ENCODE data around the gene PCBP3. TPM values are rescaled to one million over a fixed set of nuclear protein-coding genes. Genes with fewer than 3 reads are reported as not detected.

Gene PCBP3
- polyA plus RNA-seq, 3 donors = 1.7 to 9.5 (median 2.2) TPM

- 85 to 88% (median 85%) methylated on average over 19 of the region's 19 CpGs for WGBS, 3 donors
- H3K27ac ChIP-seq (ENCODE audit: low read depth, low read length) = no peak overlapping the region
These were observed 119.5 kb downstream of the PCBP3 start for GRCh38 chr21:45763074-45763473.

DNA sequence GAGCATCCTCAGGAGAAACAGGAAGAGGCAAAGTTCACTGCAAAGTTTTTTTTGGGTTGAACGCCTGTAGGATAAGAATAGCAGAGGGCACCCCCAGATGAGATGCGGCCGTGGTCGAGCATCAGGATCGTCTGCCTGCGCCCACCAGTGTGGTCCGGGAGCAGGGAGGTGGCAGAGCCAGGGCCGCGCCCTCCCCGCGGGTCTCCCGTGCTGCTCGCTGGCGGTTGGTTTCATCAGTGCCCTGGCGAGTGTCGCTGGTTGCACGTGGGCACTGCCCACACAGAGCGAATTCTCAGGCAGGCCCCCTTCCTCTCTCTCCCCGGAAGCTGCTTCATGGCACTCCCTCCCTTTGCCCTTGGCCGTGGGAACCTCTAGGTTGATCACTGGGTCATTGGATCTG, 120.0 kb downstream of the PCBP3 start:
- WGBS, 3 donors = 78 to 88% (median 81%) methylated on average over 20 of the region's 20 CpGs
- H3K27ac ChIP-seq (ENCODE audit: low read depth, low read length) = no peak overlapping the region

DNA sequence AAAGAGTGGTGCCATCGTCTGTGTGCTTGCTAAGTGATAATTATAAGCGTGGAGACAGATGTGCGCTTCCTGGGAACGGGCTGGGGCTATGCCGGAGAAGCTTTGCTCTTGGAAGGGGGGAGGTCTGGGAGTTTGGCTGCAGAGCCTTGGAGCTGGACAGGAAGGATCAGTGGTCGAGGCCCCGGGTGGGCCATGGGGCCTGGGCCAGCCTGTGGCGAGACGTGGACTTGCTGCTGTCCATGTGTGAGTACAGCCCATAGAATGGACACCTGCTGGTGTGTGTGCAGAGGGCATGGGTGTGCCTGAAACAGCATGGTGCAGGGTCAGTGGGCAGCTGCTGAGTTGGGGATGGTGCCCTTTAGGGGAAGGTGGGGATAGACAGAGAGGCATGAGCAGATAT, 121.3 kb downstream of the PCBP3 start:
- no peak overlapping the region for H3K27ac ChIP-seq (ENCODE audit: low read depth, low read length)
- WGBS, 3 donors = 75 to 85% (median 78%) methylated on average over 9 of the region's 9 CpGs

- WGBS, 3 donors = 83 to 88% (median 87%) methylated on average over 11 to 12 of the region's 12 CpGs
- H3K27ac ChIP-seq (ENCODE audit: low read depth, low read length) = no peak overlapping the region
These were observed 121.8 kb downstream of the PCBP3 start for GRCh38 chr21:45765375-45765774.

DNA sequence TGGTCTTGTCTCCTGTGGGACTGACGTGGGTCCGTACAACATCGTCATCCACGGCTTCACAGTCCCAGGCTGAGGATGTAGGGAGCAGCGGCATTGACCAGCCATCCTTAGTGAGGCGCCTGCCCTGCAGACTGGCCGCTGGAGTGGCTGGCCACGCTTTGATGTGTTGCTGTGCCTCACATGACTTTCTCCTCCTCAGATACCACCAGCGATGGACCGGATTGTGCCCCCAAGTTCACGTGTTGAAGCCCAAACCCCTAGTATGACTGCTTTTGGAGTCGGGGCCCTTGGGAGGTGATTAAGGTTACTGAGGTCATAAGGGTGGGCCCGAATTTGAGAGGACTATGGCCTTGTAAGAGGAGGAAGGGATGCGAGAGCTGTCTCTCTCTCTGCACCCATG, 122.5 kb downstream of the PCBP3 start:
- no peak overlapping the region for H3K27ac ChIP-seq (ENCODE audit: low read depth, low read length)
- 79 to 89% (median 88%) methylated on average over 14 of the region's 14 CpGs for WGBS, 3 donors

- WGBS, 3 donors = 76 to 84% (median 82%) methylated on average over 5 of the region's 5 CpGs
These were observed 123.0 kb downstream of the PCBP3 start for GRCh38 chr21:45766501-45766900.

DNA sequence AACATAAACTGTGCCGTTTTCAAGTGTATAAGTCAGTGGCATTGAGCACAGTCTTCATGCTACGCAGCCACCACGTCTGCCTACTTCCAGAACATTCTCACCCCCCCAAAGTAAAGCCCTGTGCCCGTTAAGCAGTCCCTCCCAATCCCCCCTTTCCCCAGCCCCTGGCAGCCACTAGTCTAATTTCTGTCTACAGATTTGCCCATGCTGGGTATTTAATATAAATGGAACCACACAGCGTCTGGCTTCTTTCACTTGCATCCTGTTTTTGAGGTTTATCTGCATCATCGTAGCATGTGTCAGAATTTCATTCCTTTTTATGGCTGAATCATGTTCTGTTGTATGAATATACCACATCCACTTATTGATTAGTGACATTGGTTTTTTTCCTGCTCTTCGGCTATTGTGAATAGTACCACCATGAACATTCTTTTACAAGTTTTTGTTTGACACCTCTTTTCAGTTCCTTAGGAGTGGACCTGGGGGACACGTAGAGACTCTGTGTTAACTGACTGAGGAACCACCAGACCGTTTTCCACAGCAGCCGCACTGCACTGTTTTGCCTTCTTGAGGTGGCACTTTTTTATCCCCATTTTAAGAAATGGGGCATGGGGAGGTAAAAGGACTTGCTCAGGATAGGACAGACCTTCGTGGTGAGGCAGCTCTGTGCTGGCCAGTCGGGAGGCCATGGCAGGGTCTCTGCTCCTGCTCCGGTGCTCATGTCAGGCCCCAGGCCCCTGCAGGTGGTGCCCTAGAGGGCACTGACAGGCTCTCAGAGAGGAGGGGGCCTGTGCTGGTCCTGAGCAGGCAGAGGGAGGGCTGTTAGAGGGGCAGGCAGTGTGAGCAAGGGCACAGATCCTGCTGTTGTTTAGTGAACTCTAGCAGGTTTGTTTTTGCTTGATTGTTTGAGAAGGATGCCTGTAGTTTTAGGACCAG, 123.8 kb downstream of the PCBP3 start:
- no peak overlapping the region for H3K27ac ChIP-seq (ENCODE audit: low read depth, low read length)
- WGBS, 3 donors = 63 to 74% (median 69%) methylated on average over 13 of the region's 13 CpGs

More at GRCh38 chr21:45766501-45766900, 123.0 kb downstream of the PCBP3 start:
- no peak overlapping the region for H3K27ac ChIP-seq (ENCODE audit: low read depth, low read length)

- H3K27ac ChIP-seq (ENCODE audit: low read depth, low read length) = no peak overlapping the region
- WGBS, 3 donors = 47 to 59% (median 51%) methylated on average over 11 of the region's 11 CpGs
These were observed 124.7 kb downstream of the PCBP3 start for GRCh38 chr21:45768011-45768739.

DNA sequence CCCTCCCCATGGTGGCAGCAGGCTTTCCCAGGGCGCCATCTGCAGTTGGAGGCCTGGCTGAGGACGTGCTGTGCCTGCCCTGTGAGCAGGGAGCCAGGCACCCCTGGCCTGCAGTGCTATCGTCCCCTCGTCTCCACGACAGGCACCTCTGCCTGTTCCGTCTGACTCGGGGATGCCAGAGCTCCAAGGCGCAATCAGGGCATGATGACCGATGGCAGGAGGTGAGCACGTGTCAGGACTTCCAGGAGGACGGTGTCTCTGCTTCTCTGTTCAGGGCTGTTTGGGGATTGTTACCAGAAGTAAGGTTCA, 125.2 kb downstream of the PCBP3 start:
- 62 to 81% (median 79%) methylated on average over 11 of the region's 11 CpGs for WGBS, 3 donors
- H3K27ac ChIP-seq (ENCODE audit: low read depth, low read length) = no peak overlapping the region

GRCh38 chr21:45769294-45769693, 125.8 kb downstream of the PCBP3 start:
- H3K27ac ChIP-seq (ENCODE audit: low read depth, low read length) = no peak overlapping the region
- 85 to 94% (median 92%) methylated on average over 14 of the region's 14 CpGs for WGBS, 3 donors

DNA sequence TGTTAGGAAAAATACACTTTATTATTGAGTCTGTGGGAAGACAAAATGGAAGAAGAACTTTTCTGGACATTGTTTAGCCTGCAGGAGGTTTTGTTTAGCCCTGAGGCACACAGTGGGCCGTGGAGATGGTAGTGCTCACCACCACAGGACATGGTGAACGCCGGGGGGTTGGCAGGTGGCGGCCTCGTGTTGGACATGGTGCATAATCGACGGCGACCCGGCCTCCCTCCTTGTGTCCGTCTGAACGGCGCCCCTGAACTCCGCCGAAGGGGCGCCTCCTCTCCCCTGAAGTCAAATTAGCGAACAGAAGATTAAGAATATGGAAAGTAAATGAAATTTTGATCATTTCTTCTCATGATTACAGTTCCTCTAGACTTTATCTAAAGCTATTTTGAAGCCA, 126.4 kb downstream of the PCBP3 start:
- WGBS, 3 donors = 89 to 92% (median 90%) methylated on average over 16 of the region's 16 CpGs
- H3K27ac ChIP-seq (ENCODE audit: low read depth, low read length) = no peak overlapping the region

GRCh38 chr21:45772180-45772579, 128.7 kb downstream of the PCBP3 start:
- no peak overlapping the region for H3K27ac ChIP-seq (ENCODE audit: low read depth, low read length)

DNA sequence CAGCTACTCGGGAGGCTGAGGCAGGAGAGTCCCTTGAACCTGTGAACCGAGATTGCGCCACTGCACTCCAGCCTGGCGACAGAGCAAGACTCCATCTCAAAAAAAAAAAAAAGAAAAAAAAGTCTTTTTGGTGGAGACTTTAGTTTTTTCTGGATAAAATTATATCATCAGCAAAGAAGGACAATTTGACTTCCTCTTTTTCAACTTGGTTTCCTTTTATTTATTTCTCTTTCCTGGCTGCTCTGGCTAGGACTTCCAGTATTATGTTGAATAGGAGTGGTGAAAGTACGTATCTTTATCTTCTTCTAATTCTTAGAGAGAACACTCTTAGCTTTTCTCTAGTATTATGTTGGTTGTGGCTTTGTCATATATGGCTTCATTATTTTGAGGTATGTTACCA, 130.8 kb downstream of the PCBP3 start:
- H3K27ac ChIP-seq (ENCODE audit: low read depth, low read length) = no peak overlapping the region
- WGBS, 3 donors = 73 to 80% (median 74%) methylated on average over 5 of the region's 5 CpGs

- 78 to 86% (median 85%) methylated on average over 1 of the region's 1 CpG for WGBS, 3 donors
- no peak overlapping the region for H3K27ac ChIP-seq (ENCODE audit: low read depth, low read length)
These were observed 133.4 kb downstream of the PCBP3 start for GRCh38 chr21:45776971-45777370.

GRCh38 chr21:45778686-45779085, 135.2 kb downstream of the PCBP3 start:
- 84 to 88% (median 86%) methylated on average over 1 of the region's 1 CpG for WGBS, 3 donors
- no peak overlapping the region for H3K27ac ChIP-seq (ENCODE audit: low read depth, low read length)

DNA sequence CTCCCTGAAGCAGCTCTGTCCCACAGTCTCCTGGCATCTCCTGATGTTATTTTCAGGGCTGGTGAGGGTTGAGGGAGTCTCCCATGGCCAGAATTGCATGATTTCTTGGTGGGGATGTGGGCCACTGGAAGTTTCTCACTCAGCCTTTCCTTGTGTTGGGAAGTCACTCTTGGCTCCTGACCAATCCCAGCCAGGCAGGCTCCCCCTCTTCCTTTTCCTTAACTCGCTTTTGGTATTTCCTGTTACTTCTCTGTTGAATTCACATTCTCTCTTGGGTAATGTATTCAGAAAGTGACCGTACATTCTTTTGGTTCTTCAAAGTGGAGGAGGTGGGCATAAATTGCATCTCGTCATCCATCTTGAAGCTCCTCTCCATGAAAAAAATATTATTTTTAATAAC, 135.7 kb downstream of the PCBP3 start:
- WGBS, 3 donors = 58 to 79% (median 68%) methylated on average over 3 of the region's 3 CpGs
- H3K27ac ChIP-seq (ENCODE audit: low read depth, low read length) = no peak overlapping the region

DNA sequence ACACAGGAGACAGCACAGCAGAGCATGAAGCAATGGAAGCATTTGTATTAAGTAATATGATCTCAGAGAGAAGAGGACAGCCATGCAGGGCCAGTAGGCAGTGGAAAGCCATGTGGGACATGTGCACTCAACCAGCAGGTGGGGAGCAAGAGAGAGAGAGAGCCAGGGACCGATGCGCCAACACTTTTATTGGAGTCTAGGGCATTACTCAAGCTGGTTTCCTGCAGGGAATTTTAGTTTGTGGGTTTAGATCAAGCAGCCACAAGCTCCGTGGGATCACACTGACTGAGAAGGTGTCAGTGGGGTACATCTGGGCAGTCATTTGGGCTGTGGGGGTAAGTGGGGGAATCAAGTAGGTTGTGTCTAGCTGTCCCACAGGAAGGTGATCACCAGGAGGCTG, 137.1 kb downstream of the PCBP3 start:
- H3K27ac ChIP-seq (ENCODE audit: low read depth, low read length) = no peak overlapping the region
- WGBS, 3 donors = 72 to 84% (median 83%) methylated on average over 3 of the region's 3 CpGs

GRCh38 chr21:45781741-45782140, 138.2 kb downstream of the PCBP3 start:
- 76 to 87% (median 83%) methylated on average over 4 of the region's 4 CpGs for WGBS, 3 donors
- no peak overlapping the region for H3K27ac ChIP-seq (ENCODE audit: low read depth, low read length)

DNA sequence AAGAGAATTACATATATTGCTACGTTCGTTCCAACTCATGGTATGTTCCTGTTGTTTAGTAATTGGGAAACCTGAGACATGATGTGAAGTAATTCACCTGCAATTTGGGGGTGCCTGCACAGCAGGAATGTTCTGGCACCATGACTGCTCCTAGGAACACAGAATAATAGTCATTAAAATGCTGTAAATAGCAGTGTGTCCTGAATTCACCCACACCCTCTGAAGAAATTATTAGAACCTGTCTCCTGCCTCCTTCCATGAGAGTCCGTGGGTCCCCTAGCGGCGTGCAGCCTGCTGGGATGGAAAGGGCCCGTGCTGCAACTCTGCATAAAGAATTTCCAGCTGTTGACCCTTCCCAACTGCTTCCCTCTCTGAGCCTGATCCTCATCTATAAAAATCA, 143.1 kb downstream of the PCBP3 start:
- H3K27ac ChIP-seq (ENCODE audit: low read depth, low read length) = no peak overlapping the region
- 77 to 80% (median 79%) methylated on average over 6 of the region's 6 CpGs for WGBS, 3 donors

- 89% methylated on average over 8 of the region's 8 CpGs for WGBS, 3 donors
- H3K27ac ChIP-seq (ENCODE audit: low read depth, low read length) = no peak overlapping the region
These were observed 143.8 kb downstream of the PCBP3 start for GRCh38 chr21:45787371-45787770.

Data from adipose tissue (tissue), 3 donors.